GM12878 (cell line): ENCODE data around the gene GNLY.

Source experiments
- TF ChIP-seq, protein P1 (sequence below), 3 experiments: IDR thresholded peaks in 2 of 3; conservative IDR thresholded peaks in 1 of 3; 2 replicates each; pipeline ENCODE4 v1.5.1; 2011; ENCODE audit warnings: low read depth in 3 of 3, low read length in 3 of 3, mild to moderate bottlenecking in 3 of 3, control low read depth in 2 of 3, moderate library complexity in 2 of 3, inconsistent platforms in 1 of 3, mixed read lengths in 1 of 3; ENCODE audit not compliant: control insufficient read depth in 2 of 3, insufficient read depth in 1 of 3; ENCODE audit errors: extremely low read depth in 1 of 3
- TF ChIP-seq, protein P2 (sequence below): IDR thresholded peaks from 2 replicates; pipeline ENCODE4 v1.6.1; 2011; ENCODE audit warnings: low read depth, low read length, improper control_type of control experiment, borderline replicate concordance

DNA sequence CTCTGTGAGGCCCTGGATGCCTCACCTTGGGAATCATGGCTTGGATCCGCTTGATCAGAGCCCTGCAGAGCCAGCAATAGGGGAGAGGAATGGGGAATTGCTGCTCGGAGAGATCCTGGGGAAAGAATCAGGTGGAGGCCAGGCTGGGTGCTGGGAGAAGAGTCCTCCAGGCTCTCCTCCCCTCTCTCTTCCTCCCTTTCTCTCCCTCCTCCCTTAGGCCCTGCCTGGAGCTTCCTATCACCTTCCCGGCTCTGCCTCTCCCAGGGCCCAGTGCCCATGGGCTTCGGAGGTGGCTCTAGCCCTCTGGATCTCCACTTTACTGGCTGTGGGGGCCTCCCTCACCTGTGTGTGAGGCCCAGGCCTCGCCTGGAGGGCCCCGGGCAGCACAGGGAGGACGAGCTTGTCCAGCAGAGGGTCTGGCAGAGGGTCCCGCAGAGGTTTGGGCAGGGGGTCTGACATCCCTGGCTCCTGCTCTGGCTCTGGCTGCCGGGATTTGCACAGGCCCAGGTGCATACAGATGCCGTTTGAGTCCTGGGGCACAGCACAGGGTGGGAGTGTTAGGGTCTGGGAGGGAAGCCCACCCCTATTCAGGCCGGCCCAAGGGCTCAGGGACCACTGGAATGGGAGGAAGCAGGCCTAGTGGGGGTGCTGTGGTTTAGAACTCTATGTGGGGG is 28.8 kb upstream of the GNLY start:
- TF ChIP-seq, protein P1, sequence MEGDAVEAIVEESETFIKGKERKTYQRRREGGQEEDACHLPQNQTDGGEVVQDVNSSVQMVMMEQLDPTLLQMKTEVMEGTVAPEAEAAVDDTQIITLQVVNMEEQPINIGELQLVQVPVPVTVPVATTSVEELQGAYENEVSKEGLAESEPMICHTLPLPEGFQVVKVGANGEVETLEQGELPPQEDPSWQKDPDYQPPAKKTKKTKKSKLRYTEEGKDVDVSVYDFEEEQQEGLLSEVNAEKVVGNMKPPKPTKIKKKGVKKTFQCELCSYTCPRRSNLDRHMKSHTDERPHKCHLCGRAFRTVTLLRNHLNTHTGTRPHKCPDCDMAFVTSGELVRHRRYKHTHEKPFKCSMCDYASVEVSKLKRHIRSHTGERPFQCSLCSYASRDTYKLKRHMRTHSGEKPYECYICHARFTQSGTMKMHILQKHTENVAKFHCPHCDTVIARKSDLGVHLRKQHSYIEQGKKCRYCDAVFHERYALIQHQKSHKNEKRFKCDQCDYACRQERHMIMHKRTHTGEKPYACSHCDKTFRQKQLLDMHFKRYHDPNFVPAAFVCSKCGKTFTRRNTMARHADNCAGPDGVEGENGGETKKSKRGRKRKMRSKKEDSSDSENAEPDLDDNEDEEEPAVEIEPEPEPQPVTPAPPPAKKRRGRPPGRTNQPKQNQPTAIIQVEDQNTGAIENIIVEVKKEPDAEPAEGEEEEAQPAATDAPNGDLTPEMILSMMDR (IDR thresholded peaks at IDR 0.05 in 2 of 3, conservative IDR thresholded peaks at IDR 0.05 in 1 of 3; ENCODE audit: control insufficient read depth in 2 of 3, extremely low read depth in 1 of 3, insufficient read depth in 1 of 3, low read depth in 3 of 3, low read length in 3 of 3): no peak
- TF ChIP-seq, protein P2, sequence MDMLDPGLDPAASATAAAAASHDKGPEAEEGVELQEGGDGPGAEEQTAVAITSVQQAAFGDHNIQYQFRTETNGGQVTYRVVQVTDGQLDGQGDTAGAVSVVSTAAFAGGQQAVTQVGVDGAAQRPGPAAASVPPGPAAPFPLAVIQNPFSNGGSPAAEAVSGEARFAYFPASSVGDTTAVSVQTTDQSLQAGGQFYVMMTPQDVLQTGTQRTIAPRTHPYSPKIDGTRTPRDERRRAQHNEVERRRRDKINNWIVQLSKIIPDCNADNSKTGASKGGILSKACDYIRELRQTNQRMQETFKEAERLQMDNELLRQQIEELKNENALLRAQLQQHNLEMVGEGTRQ: no peak
